Activated CD8-positive, alpha-beta memory T cell treated with anti-CD3 and anti-CD28 coated beads, Interleukin-2, amount 50 U/mL, for 4 hours (primary cell): ENCODE data around the gene FXYD6.

Source experiments
- DNase-seq: peaks from one replicate; pipeline ENCODE4 v3.0.0-alpha.2; 2020

The FXYD6 gene

DNA sequence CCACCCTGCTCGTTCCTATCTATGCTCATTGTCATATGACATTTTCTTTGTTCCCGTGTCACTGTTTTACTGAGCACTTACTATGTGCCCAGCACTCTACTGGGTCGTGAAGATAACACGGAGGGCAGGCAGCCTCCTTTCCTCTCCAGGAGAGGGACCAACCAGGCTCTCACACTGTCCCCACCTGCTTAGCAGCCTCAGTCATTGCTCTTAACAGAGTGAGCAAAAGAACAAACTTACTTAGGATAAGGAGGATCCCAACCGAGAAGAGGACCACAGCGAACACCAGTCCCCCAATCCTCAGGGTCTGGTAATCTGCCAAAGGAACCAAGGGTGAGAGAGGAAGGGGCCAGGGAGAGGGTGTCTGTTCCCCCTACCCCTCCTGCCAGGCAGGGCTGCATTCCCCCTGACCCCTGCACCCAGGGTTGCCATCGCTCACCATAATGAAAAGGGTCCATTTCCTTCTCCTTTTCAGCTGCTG, 34.9 kb downstream of the FXYD6 start:
- DNase-seq: no peak

DNA sequence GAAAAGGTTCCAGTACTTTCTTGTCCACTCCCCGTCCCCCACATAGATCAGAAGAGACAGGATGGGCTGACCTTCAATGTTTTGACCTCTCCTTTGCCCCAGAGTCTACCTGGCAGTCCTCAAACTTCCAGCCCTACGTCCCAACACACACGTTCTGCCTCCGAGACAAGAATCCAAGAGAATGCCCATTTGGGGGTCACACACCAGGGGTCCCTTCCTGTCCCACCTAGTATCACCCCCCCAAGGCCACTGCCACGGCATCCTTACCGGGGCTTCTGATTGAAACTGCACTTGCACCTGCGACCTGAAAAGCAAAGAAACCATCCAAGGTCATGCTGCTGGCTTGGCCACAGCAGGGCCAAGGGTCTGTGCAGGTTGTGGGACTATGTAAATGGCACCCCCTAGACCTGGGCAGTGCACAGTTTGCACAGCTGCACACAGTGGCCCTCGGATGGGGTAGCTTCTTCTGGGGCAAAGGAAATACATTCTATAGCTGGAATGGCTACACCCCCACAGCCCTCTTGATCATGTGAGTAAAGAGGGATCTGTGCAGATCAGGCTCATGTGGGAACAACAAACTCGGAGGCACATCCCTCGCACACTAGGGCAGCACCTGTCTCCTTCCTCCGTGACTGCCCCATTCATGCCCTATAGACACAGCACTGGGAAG, 35.4 kb downstream of the FXYD6 start:
- DNase-seq: no peak

DNA sequence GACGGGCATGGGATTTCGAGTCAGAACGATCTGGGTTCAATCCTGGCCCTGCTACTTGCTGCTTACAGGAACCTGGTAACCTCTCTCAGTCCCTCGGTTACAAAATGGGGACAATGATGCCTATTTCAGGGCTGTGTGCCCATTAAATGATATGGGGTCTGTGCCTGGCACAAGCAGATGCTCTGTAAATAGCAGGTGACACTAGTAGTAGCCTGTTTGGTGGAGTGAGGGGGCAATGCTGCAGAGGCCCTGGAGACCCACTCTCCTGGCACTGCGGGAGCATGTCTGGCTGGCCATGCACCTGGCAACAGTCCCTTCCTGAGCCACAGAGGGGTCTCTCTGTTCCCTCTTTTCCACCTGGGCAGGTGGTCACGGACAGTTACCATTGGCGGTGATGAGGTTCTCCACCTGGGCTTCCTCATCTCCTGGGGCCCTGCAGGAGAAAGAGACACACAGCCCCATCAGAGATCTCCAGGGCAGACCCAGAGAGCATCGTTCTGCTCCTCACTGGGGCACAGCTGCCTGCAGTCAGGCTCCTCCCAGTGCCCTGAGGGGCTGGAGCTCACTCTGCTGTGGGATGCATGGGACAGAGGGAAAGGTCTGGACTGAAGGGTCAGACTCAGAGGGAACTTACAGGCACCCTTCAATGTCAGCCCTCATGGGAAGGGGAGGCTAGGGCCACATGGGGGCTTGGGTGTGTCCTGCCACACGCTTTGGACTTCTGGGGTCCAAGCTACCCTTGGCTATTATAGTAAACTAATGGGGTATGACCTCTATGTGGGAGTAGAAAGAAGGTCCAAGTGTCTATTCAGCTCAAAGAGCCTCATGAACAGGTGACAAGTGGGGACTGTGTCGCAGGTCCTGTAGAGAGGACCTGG, 36.3 kb downstream of the FXYD6 start:
- no peak for DNase-seq

DNA sequence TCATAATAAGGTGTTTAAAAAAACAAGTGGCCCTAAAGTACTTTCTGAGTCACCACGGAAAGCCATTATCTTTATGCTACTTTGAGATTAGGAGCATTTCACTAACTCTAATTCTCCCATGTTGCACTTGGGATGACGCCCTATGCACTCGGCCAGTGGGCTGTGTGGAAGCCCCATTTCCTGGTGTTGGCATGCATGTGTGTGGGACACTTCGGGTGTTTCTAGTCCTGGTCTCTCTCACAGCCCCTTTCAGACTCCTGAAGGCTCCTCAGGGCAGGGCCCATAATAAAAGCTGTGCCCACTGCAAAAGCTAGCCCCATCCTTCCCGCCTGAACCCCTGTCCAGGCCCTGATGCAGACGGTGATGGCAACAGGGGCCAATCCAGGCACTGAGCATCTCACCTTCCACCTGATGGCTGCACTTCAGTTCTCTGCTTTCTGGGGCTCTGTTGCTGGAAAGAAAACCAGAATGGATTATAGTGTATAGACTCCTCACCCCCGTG, 37.0 kb downstream of the FXYD6 start:
- no peak for DNase-seq

DNA sequence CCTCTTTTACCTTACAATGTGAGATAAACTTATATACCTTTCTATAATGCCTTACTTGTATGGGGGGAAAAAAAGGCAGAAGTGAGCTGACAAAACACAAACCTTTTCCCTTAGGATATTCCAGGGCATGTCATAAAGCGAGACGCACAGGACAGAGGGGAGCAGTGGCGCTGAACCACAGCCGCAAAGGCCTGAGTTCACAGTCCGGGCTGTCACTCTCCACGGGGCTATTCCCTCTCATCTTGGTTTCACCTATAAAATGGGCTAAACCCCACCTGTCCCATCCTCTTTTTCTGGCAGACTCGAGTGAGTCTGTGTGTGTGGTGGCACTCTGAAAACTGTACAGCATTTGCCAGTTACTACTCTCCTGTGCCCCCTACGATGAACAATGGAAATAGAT, 37.6 kb downstream of the FXYD6 start:
- no peak for DNase-seq

DNA sequence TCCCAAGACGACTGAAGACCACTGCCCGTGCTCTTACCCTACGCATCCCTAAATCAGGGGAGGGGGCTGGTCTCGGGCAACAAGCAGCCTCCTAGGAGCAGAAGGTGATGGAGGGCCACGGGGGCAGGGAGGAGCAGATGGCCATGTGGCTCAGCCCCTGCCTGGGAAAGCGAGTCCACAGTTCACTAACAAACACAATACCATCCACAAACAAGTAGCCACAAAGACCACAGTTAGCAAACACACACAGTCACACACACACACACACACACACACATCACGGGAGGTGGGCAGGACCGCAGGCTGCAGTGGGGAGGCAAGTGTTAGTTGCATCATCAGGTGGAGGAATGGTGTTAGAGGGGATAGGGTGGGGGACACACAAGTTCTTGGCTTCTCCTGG, 38.7 kb downstream of the FXYD6 start:
- DNase-seq: no peak

DNA sequence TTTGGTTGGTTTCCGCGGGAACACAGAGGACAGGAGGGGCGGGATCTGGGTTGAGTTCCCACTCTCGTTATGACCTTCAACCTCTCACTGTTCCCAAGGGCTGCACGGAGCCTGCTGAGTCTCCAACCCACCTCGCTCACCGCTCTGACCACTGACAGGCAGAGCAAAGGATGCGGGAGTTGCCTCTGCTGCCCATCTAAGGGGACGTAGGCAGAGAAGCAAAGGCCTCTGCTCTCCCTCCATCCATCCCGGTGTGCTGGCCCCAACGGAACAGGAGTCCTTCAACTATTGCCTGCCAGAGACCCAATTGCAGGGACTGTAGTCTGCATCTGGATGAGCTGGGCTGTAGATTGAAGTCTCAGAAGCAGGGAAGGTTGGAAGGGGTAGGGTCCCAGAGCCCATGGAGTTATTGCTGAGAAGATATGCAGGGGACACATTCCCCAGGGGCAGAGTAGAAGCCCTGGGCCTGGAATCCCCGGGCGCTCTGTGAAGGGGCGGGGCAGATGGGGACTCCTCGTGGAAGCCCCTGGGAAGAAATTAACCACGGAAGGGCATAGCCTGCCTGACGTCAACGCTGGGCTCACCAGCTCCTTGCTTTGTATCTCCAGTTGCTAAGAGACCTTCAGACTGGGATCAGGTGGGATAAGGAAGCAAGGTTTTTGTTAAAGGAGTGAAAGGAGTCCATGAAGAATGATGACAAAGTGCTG, 39.2 kb downstream of the FXYD6 start:
- no peak for DNase-seq

DNA sequence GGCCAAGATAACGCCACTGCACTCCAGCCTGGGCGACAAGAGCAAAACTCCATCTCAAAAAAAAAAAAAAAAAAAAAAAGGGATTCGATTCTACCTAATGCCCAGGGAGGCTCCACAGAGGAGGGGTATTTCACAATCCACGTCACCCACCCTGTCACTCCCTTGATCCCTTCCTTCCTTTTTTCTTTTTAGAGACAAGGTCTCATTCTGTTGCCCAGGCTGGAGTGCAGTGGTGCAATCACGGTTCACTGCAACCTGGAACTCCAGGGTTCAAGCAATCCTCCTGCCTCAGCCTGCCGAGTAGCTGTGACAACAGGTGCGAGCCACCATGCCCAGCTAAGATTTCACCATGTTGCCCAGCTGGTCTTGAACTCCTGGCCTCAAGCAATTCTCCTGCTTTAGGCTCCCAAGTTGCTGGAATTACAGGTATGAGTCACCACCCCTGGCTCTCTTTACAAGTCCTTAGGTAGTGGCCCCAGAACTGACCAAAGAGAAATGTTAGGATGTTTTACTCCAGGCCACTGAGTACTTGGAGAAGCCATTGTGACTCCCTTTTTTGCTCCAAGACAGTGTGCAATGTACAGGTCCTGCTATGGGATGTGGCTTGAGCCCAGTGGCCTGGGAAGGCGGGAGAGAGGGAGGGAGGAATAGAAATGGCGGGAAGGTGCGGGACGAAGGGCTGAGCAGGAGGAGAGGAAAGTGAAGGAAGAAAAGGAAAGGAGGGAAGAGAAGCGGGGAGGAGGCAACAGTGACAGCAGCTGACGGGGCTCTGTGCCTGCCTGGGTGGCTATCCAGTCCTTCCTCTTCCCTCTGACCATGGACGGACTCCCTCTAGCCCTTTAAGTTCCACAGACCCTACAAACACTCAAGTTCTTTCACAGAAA, 40.1 kb downstream of the FXYD6 start:
- no peak for DNase-seq

DNA sequence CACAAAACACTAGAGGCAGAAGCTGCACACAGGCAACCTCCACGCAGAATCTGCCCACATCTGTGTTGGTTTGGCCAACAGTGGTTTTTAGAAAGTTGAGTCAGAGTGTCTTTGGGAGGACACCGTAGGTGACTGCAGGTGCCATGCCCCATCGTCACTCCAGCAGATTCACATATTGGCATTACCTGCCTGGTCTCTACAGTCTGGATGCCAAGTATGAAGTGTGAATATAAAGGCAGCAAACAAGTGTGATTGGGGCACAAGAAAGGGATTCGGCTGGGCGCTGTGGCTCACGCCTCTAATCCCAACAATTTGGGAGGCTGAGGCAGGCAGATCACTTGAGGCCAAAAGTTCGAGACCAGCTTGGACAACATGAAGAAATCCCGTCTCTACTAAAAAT, 40.9 kb downstream of the FXYD6 start:
- no peak for DNase-seq

DNA sequence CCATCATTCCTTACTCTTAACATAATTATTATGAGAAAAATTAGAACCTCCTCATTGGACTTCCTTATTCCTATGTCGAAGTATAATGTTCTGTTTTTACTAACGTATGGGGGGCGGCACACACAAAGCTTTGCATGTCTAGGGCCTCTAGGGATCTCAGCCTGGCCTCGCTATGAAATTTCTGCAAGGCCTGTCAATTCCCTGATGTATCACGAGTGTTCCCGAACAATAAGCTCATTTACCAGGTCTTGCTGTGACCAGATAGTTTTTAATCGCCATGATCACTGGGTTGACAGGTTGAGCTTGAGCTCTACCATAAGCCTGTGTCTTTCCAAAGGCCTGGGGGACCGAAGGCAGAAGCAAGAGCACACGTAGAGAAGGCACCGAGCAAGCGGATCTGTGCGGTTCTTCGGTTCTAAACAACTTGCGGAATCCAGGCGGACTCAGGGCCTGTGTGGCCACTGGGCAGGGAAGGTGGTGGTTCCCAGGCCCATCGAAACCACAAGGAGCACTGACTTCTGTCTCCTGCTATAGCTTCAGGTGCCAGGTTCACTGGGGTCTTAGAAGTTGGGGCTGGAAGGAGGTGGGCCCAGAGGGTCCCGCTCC, 41.5 kb downstream of the FXYD6 start:
- no peak for DNase-seq

DNA sequence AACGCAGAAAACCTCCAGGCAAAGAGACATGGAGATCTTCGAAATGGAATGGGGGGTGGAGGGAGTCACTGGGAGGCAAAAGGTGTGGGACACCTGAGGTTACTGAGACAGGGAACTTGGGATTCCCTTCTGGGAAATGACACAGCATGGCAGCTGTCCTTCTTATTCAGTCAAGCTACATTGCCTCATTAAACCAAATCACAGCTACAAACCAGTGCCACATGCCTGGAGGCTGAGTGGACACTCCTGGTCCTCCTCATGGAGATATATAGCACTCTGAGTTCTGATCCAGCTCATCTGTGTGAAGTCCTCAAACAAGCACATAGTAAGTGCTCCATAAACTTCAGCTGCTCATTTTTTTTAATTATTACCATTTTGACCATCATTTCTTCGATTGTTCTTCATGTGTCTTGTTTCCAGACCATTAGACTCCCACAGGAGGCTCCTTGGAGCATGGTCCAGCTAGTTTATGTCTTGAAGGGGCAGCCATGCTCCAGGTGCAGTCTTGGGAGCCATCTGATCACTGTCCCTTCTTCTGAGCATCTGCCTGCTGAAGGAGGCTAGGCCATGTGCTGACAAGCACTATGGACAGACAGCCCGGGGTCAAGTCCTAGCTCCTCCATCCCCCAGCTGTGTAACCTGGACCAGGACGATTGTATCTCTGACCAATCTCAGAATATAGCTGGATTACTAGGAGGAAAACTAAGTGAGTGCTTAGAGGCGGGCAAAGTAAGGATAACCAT, 42.2 kb downstream of the FXYD6 start:
- no peak for DNase-seq

DNA sequence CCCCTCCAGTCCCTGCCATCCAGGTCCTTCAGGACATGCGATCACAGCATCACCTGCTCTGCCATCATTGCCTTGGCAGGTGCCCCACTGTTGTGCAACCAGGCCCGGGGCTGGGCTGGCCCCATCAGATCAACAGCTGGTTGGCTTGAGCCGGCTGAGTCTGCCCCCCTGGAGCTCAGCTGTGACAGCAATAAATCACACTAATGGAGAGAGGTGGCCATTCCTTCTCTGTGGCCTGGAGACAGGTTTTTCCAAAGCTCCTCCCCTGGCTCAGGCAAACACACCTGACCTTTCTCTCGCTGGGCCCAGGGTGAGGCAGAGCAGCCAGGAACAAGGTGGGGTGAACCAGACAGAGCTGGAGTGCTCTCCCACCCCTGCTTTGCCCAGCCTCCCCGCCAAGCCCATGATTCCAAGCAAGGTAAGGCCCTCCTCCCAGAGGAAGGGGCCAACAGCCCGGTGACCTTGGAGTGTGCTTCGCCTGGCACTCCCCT, 43.0 kb downstream of the FXYD6 start:
- no peak for DNase-seq

DNA sequence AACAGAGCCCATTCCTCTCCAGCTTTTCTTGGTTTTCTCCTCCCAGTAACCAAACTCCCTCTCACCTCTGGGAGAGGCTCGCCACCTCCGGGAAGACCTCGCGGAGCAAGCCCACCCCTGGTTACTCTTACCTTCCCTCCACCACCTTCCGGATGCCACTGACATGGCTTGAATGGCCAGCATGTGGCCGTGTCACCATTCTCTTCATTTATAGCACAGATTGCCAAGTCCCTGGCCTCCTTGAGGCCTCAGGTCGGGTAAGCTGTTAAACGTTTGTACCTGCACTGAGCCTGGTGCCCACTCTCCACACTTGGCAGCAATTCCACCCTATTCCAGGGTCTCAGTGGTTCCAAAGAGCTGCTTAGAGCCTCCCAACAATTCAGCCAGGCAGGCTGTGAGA, 43.9 kb downstream of the FXYD6 start:
- DNase-seq: no peak

DNA sequence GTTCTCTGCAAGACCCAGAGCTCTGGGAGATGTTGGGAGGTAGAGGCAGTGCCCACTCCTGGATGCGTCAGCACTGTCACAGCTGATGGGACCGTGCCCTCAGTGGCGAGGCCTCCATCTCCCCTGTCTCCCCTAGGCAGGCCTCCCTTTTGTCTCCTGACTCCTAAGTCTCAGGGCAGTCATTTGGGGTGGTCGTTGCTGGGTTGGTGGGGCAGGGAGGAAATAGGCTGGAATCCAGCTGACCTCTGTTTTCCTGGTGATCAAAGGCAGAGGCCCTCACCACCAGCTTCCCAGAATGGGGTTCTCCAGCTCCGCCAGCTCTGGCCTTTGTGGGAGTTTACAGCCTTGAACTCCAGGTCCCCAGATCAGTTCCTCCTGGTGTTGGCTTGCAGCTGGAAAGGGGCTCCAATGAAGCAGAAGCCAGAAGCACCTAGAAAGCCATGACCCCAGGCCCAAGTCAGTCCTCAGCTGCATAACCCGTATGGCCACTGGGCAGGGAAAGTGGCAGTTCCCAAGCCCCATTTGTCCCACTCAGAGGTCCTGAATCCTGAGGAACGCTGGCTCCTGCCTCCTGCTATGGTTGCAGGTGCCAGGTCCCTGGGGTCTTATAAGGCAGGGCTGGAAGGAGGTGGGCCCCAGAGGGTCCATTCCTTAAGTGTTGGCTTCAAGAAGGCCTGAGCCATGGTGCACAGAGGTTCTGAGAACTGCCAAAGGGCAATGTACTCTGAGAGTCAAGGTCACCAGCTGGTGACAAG, 44.6 kb downstream of the FXYD6 start:
- DNase-seq: no peak

DNA sequence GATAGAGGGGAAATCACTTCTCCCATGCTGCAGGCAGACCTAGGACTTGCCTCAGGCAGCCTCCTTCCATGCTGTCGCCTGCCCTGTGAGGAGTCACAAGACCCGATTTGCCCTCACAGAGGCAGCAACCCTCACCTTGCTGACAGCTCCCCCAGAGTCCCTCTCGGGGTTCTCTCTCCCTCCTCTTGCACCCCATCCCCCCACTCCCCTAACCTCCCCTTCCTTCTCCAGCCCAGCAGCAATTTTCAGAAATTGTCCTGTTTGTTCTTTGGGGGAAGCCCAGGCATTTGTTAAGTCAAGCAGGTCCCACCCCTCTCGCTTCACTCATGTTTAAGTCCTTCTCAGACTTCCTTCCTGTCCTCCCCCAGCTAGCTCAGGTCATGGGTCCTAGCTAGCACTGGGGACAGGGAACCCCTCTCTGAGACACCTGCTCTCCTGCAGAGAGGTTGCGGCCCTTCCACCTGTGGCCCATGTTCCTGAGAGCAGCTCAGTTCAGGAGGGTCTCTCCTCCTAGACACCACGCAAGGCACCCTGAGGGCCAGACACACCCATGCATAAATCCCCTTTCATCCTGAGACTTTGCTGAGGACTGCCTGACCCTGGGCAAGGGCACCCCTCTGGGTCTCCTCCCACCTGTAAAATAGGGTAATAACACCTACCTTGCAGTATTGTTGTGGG, 45.6 kb downstream of the FXYD6 start:
- no peak for DNase-seq

DNA sequence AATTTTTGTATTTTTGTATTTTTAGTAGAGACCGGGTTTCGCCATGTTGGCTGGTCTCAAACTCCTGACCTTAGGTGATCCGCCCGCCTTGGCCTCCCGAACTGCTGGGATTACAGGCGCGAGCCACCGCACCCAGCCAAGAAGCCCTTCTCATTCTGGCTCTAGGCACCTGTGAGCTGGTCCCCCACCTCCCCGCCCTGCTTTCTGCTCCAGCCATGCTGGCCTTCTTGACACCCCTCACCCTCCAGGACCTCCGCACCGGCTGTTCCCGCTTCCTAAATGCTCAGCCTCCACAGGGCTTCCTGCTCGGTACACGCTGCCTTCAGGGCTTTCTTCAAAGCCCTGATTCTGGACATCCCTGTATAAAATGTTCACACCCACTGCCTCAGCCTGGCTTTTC, 46.4 kb downstream of the FXYD6 start:
- no peak for DNase-seq

DNA sequence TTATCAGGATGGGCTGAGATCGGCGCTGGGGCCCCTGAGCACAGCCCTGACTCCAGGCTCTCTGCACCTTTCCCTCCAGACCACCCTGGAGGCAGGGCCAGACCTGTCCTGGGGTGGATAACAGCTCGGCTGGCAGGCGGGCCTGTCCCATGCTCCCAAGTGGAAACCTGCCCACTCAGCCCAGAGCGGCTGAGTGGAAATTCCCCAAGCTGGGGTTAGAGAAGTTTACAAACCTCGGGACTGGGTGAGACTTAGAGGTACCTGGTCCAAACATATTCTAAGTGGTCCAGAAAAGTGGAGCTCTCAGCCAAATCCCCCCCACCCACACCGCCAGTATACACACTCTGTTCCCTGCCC, 47.1 kb downstream of the FXYD6 start:
- DNase-seq: no peak

DNA sequence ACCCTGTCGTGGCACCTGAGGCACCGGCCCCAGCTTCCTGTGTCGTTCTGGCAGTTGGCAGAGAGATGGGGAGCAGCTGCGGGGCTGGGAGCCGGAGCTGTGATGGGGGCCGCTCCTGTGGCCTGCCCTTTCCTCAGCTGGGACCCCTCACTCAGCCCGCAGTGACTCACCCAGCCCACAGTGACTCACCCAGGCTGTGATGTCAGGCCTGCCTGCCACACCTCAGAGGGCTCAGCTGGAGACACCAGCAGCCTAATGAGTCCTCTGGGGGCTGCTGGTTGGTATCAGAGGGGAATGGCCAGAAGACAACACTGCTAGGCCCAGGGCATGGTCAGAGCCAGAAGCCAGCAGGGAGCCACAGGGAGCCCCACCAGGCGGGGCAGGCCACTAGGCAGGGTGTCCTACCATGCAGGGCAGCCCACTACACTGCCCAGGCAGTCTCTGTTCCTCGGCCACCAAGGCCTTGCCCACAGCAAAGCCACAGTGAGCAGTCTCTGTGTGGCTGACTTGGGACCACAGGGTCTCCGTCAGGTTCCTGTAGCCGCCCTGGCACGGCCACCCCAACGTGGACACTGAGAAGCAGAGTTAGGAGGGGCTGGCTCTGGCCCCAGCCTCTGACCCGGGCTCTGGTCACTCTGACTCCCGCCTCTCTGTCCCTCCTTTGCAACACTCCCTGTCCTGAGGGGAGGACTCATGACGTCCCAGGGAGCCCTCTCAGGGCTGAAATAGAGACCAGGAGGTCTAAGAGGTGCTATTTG, 47.7 kb downstream of the FXYD6 start:
- peak; percentile 97 for DNase-seq
